Frontal cortex (tissue), 4 donors: ENCODE data around the gene AP2A1. TPM values are rescaled to one million over a fixed set of nuclear protein-coding genes. Genes with fewer than 3 reads are reported as not detected.

Experiments
- DNase-seq, 2 donors: peaks; one replicate each; pipeline ENCODE4 v3.0.0; 2012; ENCODE audit warnings: low spot score in 2 of 2
- FAIRE-seq: peaks from 2 replicates; lab custom pipeline; 2012; peaks lifted over from hg19 to GRCh38; lab: Jason Lieb, UNC
- small RNA-seq: library from RNA; depleted of rRNA; stranded (forward); fragments of <200 nt; gene quantifications from one replicate; pipeline ENCODE3, GENCODE V24; 2014
- total RNA-seq: library from RNA; depleted of rRNA; stranded (reverse); fragments of >200 nt; gene quantifications from one replicate; pipeline ENCODE4 v1.2.3, GENCODE V29; 2014
- donor health status: control.
- donor health status: control.
- donor health status: control.

The AP2A1 gene
- total RNA-seq, 1 donor from 2014 or later: 50.5 TPM

DNA sequence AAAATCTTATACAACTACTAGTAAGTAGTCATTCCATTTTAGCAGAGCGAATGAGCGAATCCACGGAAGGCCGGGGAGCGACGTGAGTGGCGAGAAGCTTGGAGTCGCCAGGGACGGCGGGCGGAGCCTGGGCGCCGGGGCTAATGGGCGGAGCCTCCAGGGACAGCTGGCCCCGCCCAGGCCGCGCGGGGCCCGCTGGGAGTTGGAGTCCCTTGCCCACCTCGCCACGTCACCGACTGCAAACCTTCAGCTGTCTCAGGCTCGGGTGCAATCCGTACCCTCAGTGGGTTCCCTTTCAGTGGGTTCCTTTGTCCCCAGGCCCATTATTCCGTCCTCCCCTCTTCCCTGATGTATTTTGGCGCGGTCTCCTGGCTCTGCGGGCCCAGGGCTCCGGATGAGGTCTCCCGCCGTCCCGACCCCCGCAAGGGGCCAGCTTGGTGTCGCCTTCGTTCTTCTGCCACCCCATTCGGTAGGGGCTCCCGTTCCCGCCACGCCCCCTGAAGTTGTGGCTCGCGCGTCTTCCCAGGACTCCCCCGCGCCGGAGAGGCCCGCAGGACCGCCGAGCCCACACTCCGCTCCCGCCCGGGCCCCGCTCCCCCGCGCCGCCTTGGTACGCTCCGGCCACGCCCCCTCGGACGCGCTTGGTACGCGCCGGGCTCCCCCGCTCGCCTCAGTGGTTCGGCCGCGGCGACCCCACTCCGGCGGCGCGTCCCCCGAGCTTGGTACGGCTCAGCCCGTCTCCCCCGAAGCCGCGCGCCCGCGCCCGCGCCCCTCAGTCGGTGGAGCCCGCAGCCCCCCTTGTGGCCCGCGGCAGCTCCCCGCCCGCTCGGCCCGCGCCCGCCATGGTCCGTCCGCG is 83.9 kb downstream of the AP2A1 start, which contains the start of gene PTOV1:
TSS of gene PTOV1 (plus strand) at position 673 of the 856 bp plus-strand sequence.
- peak; percentile 99 to 100 for DNase-seq
- FAIRE-seq: no peak

DNA sequence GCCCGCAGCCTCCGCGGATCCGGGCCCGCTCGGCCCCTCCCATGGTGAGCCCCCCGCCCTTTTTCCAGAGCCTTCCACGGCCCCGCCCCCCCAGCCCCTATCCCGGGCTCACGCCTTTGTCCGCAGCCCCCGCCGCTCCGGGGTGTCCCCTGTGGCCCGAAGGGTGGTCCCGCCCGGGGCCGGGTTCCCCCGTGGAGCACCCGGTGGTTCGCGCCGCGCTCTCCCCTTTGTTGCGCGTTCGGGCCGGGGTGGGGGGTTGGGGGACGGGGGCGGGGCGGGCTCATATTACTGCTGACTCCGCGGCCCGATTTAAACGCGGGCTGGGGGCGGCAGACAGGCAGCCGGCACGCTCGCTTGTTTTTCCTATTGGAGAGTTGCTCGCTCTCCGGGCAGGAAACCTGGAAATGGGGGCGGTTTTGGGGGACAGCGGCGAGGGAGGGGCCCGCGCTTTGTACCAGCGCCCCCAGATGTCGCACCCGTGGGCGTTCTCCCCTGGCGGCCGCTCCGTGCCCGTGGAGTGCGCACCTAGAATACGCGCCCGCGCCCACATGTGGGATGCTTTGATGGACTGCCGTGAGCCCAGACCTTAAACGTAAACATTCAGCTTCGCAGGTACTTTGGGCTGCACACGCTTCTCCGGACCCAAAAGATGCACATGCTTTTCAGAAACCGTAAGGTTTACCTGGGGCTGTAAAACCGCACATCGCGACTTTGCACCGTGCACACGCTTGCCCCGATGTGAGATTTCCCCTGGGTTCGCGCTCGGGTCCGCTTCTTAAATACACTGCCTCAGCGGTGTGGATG is 84.9 kb downstream of the AP2A1 start:
- FAIRE-seq: no peak
- peak; percentile 79 to 83 for DNase-seq

DNA sequence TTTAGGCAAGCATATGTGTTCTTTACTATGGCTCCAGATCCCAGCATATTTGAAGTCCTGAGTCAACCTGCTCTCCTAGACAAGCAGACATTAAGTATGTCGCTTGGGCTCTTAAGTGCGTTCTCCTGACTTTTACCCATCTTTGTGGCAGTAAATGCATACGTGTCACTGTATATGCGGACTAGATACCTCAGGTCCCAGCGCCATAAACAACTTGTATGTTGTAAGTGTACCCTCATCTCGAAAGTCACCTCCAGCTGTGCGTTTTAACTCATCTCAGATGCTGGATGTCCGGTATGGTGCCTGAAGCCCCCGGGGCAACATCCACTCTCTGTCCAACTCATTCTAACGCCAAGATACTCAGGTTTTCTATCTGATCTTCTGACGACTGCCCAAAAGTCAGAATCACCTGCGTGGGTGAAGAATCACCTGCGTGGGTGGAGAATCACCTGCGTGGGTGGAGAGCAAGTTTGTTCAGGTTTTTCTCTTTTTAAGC is 85.9 kb downstream of the AP2A1 start:
- DNase-seq (no peak), FAIRE-seq (no peak)

DNA sequence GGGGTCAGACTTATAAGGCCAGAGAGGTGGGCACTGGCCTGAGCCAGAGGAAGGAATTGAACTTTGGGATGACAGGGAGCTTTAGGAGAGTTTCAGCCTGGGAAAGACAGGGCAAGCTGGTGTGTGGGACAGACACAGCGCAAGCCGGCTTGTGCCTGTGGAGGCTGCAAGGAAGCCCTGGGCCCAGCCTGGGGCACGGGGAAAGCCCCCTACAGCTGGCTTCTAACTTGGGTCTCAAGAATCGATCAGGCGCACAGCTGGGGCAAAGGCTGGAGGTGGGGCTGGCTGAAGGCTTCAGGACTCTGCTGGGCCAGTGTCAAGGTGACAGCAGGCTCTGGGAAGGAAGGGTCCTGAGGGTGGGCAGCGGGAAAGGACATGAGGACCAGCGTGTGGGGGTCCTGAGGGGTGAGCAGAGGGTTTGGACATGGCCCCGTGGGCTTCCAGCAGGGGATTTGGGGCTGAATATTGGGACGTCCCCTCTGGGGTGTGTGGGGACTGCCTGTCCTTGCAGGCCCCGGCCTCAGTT is 87.1 kb downstream of the AP2A1 start:
- FAIRE-seq: no peak

DNA sequence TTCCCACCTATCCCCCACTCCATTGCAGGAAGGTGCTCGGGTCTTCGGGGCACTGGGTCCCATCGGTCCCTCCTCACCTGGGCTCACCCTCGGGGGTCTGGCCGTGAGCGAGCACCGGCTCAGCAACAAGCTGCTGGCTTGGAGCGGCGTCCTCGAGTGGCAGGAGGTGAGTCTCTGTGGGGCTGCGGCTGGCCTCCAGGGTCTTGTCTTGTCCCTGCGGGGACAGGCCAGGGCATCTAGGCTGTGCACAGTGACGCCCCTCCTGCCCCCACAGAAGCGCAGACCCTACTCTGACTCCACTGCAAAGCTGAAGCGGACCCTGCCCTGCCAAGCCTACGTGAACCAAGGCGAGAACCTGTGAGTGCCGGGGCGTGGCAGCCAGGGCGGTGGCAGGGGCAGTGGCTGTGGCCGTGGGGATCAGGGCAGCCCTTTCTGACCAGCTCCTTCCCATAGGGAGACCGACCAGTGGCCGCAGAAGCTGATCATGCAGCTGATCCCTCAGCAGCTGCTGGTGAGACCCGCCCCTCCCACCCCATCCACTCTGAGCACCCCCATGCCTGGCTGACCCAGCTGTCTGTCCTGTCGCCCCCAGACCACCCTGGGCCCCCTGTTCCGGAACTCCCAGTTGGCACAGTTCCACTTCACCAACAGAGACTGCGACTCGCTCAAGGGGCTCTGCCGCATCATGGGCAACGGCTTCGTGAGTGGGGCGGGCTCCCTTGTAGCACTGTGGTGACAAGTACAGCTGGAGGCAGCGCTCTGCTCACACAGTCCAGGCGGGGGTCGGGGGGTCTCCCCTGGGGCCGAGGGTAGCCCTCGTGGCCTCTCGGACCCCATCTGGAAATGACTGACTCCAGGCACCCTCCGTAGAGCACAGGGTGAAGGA is 87.8 kb downstream of the AP2A1 start:
- DNase-seq (no peak), FAIRE-seq (no peak)

More for the DNA sequence above, 87.1 kb downstream of the AP2A1 start:
- no peak for DNase-seq

DNA sequence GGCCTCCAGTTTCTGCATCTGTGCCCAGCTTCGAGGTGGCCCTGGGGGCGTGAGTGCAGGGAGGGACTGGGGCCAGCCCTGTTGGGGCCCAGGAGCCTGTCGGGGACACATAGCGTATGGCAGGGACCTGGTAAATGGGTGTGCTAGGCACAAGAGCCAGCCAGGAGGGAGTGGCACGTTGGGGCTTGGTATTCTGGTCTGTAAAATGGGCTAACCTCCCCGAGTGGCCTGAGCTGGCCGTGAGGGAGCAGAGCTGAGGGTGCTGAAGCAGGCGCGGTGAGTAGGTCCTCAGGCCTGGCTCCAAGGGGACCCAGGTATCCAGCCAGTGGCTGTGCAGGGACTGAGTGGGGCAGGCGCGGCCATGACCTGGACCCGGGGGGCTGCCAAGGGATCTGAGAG is 88.5 kb downstream of the AP2A1 start:
- DNase-seq (no peak), FAIRE-seq (no peak)

DNA sequence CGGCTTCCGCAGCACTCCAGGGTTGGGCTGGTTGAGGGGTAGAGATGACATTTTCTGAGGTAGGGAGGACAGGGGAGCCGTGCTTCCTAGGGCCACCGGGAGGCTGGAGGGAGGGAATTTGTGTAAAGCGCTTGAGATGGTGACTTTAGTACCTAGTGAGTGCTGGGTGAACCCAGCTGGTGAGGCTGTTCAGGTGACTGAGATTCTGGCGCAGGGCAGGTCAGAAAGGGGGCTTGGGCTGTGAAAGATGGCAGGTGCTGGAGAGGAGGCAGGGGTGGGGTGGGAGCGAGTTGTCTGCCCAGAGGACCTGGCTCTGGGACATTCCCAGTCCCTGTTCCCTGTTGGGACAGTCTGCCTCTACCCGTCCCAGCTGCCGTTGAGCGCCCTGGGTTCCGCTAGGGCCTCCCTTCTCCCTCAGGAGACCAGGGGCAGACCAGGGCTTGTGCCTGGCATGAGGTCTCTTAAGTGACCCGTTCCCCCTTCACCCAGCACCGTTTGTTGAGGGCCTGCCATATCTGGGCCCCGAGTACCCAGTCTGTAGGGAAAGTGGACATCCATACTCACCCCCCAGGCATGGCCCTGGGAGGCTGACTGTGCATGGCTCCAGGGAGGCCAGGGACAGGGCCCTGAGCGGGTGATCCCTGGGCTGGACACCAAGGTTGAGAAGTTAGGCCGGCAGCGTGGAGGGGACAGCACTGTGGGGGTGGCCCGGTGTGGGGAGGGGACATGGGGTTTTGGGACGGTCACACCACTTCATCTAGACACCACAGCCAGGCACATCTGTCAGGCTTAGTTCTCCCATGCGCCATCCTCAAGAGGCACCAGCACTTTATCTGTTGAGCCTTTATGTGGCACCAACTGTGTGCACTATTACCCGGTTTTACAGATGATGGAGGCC is 89.1 kb downstream of the AP2A1 start:
- FAIRE-seq (no peak), DNase-seq (no peak)

DNA sequence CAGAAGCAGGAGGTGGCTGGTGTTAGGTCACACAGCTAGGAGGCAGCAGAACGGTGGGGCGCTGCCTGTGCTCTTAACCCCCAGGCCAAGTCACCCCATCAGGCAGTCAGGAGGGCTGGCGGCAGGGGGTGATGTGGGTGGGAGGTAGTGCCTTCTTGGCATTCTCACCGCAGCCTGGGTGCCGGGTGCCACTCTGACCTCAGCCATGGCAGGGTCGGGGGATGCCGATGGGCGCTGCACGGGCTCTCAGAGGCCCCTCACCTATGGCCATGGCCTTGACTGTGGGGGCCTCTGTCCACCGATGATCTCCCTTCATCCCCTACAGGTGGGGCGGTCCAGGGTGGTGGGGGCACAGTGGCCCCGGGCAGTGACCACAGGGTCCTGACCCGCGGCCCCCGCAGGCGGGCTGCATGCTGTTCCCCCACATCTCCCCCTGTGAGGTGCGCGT is 89.8 kb downstream of the AP2A1 start:
- FAIRE-seq (no peak), DNase-seq (no peak)

Small RNA genes within 50 kb of the gene (small RNA-seq; reads per million reads assigned to genes)
- gene MIR4749 (not detected), gene MIR6799 (not detected), gene RNU6-841P (not detected)

Other genes starting within 250 kb of the AP2A1 start
- gene RCN3, start 239.0 kb upstream of the AP2A1 start, total RNA-seq: 2.4 TPM
- 33.4 TPM for gene NOSIP, start 186.4 kb upstream of the AP2A1 start, total RNA-seq
- 0.41 TPM for gene PRRG2, start 185.7 kb upstream of the AP2A1 start, total RNA-seq
- gene PRR12, start 175.8 kb upstream of the AP2A1 start, total RNA-seq: 5.7 TPM
- 0.82 TPM for gene RRAS, start 126.9 kb upstream of the AP2A1 start, total RNA-seq
- gene SCAF1, start 124.8 kb upstream of the AP2A1 start, total RNA-seq: 9.4 TPM
- gene IRF3, start 101.1 kb upstream of the AP2A1 start, total RNA-seq: 10.2 TPM
- gene BCL2L12, start 101.1 kb upstream of the AP2A1 start, total RNA-seq: 1.2 TPM
- gene PRMT1, start 89.7 kb upstream of the AP2A1 start, total RNA-seq: 248 TPM
- 0.82 TPM for gene ADM5, start 77.4 kb upstream of the AP2A1 start, total RNA-seq
- 39.9 TPM for gene CPT1C, start 75.9 kb upstream of the AP2A1 start, total RNA-seq
- gene TSKS, start 3.7 kb upstream of the AP2A1 start, total RNA-seq: not detected
- 17.5 TPM for gene FUZ, start 46.3 kb downstream of the AP2A1 start, total RNA-seq
- 14.3 TPM for gene MED25, start 51.3 kb downstream of the AP2A1 start, total RNA-seq
- gene PTOV1, start 84.2 kb downstream of the AP2A1 start, total RNA-seq: 109 TPM
- 23.2 TPM for gene PNKP, start 100.6 kb downstream of the AP2A1 start, total RNA-seq
- 4.1 TPM for gene AKT1S1, start 110.4 kb downstream of the AP2A1 start, total RNA-seq
- 5.7 TPM for gene TBC1D17, start 110.7 kb downstream of the AP2A1 start, total RNA-seq
- gene IL4I1, start 129.9 kb downstream of the AP2A1 start, total RNA-seq: 0.41 TPM
- gene ATF5, start 162.2 kb downstream of the AP2A1 start, total RNA-seq: 10.6 TPM
- gene NUP62, start 162.5 kb downstream of the AP2A1 start, total RNA-seq: 22.0 TPM
- under 0.01 TPM for gene SIGLEC11, start 194.2 kb downstream of the AP2A1 start, total RNA-seq